NCI-H187 treated with DMSO at 0.1 percent for 48 hours (cell line): ENCODE results near the gene DTX1.
A peak's percentile ranks its signal among the peaks of the same experiment; 100 is the strongest.
"Not testable (repeated sequence)": the region's sequence is repeated elsewhere in the genome, so short reads cannot be mapped to it uniquely, and the experiment has no call there.

Experiments used
- DNase-seq: peaks from one replicate; lab custom pipeline; 2025; lab: John Stamatoyannopoulos, UW

Gene DTX1

DNA sequence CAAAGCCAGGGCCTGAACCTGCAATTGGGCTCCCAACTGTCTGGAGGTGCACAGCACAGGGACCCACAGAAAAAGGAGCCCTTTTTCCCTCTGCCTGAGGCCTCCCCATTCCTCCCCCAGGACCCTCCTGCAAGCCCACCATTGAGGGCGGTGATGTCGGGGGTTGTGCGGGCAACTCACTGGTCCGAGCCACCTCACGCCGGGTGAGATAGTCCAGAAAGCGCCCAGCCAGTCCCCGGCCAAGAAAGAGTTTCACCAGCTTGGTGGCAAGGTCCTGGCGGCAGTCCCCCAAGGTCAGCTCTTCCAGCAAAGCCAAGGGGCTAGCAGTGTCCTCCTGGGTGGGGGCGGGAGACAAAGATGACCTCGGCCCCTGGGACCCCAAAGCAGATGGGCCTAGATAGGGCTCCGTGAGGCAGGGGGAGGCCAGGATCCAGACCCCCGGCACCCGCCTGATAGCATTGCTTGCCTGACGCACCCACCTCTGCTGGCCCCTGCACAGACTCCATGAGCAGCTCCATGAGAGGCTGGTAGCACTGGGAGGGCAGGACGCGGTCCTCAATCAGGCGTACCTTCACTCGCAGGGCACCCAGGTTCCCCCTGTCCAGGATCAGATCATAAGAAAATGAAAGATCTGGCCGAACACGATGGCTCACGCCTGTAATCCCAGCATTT, 59.1 kb downstream of the DTX1 start:
- DNase-seq: no peak

DNA sequence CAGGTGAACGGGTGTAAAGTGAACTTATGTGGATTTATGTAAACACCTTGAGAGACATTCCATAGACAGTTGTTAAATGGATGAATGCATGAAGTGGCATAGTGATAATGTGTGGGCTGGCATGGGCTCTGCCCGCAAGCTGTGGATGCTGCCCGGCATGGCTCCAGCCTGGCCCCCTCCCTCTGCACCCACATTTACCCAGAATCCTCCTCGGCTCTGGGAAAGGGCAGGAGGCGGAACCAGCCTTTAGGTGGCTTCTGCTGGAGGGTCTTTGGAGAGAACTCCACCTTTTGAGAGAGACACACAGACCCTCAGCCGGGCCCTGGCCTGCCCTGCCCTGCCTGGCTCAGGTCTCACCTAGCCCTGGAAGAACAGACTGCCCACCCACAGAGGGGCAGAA, 60.3 kb downstream of the DTX1 start:
- DNase-seq: no peak

DNA sequence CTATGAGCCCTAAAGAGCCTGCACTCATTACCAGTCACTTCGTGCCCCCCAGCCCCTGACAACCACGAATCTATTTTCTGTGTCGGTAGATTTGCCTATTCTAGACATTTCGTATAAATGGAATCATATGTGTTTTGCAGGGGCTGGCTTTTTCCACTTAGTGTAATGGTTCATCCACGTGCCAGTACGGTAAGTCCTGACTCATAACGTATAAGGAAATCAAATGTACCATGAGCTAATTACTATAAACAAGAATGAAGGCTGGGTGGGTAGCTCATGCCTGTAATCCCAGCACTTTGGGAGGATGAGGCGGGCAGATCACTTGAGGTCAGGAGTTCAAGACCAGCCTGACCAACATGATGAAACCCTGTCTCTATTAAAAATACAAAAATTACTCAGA, 61.2 kb downstream of the DTX1 start:
- DNase-seq: not testable (repeated sequence)

DNA sequence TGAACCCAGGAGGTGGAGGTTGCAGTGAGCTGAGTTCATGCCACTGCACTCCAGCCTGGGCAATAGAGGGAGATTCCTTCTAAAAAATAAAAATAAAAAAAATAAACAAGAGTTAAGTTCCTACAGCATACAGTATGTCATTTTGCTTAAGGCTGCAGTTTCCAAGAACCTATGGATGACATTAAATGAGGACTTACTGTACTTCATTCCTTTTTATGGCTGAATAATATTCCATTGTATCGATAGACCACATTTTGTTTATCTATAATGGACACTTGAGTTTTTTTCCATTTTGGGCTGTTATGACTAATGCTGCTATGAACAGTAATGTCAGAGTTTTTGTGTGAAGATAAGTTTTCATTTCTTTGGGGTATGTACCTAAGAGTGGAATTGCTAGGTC, 61.6 kb downstream of the DTX1 start:
- no peak for DNase-seq

DNA sequence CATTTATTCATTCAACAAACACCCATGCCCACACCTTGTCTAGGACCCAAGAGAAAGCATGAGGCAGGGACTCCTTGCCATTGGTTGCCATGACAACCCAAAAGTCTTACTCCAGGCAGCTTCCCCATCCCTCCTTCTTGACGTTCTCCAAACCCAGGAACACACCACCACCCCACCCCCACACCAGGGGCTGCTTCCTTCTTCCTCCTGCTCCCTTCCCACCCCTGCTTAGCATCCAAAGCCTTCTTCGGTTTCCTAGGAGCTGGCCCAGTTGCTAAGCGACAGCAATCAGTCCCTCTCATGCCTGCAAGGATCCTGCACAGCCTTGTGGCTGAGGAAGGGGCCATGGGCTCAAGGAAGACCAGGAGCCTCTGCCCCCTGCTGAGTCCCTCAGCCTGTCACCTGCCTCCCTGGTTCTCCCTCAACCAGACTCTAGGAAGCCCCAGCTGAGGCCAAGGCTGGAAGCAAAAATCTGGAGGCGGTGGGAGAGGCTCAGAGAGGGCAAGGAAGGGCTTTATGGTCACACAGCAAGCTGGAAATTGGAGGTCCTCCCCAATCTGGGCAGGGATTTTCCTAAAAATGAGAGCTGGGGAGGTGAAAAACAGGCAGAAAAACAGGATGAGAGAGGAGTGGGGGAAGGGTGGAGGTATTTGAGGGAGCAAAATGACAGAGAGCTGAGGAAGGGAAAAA, 63.6 kb downstream of the DTX1 start:
- DNase-seq: no peak

- DNase-seq: peak; percentile 42
Measured at GRCh38 chr12:113120670-113121370, 64.3 kb downstream of the DTX1 start.

- DNase-seq: no peak
Measured at GRCh38 chr12:113127791-113128199, 71.3 kb downstream of the DTX1 start.

DNA sequence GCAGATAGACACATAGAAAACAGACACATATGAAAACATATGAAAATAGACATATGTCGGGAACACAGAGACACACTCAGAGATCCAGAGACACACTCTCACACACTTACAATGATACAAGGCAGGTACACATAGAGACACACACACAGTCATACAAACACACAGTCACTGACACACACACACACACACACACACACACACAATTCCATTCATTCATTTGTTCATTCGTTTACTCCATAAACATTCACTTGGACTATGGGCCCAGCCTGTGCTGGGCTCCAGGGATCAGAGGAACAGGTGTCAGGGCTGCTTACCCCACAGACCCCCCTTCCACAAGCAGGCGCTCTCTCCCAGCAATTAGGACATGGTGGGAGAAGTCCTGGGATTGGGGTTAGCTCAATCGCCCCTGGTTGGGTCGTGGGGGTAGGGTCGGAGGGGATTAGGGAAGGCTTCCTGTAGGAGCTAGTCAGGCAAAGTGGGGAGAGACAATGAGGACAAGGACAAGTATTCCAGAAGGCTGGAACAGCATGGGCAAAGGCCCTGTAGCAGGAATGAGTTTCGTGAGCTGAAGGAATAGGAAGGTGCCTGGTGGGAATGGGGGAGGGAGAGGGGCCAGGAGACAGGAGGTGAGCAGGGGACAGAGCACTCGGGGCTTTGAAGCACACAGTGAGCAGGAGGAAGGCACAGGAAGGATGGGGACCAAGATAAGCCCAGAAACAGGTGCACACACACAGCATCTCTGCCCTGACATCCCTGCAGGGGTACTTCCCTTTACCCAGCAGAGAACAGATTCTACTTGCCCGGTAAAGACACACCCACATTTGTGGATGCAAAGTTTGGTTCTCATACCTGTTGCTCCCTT, 72.5 kb downstream of the DTX1 start:
- no peak for DNase-seq

DNA sequence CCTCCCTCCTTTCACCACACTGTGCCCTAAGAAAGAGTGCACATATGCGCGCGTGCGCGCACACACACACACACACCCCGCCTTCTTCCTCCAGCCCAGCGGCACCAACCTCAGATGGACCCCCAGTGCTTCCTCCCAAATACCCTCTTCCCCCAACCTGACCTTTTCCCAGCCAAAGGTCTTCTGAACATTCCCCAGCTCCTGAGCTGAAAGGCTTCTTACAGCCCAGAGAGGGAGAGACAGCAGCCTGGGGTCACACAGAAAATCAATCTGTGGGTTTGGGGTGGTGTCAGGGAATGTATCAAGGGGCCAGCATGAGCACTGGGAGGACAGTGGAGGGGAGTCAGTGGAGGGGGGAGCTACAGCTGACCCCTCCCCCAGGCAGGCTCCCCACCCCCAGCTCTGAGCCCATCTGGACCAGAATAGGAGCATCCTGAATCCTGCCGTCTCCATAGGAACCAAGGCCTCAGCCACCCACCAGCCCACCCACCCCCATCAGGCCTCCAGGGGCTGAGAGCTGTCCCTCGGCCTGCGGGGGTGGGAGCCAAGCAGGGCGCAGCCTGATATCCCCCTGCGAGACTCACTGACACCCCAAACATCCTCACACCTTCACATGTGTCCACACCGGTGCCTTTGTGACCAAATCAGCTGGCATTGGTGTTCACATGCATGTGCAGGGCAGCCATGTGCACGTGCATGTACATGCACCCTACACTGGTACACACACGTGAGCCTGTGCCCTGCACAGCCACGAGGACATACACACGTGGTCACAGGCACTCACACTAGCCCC, 73.3 kb downstream of the DTX1 start:
- DNase-seq: no peak

GRCh38 chr12:113130457-113131135, 74.1 kb downstream of the DTX1 start:
- DNase-seq: no peak

- no peak for DNase-seq
Measured at GRCh38 chr12:113131556-113131955, 75.0 kb downstream of the DTX1 start.

- DNase-seq: no peak
Measured at GRCh38 chr12:113133036-113133435, 76.5 kb downstream of the DTX1 start.

GRCh38 chr12:113133666-113134065, 77.1 kb downstream of the DTX1 start:
- no peak for DNase-seq

DNA sequence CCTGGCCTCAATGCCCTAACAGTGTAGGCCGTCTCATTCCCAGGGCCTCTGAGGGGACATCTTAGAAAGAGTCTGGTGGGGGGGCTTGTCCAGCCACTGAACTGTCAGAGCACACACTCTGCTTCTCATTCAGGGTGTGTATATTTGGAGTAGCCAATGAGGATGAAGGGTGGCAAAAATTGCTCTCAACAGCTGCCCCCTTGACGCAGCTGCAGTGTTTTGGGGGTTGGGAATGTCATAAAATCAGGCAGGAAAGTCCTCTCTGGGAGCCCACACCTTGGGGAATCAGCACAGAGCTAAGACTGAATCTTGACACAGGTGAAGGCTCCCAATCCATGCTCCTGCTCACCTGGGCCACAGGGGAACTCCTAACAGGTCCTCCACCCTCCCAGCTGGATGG, 77.5 kb downstream of the DTX1 start:
- DNase-seq: no peak

DNA sequence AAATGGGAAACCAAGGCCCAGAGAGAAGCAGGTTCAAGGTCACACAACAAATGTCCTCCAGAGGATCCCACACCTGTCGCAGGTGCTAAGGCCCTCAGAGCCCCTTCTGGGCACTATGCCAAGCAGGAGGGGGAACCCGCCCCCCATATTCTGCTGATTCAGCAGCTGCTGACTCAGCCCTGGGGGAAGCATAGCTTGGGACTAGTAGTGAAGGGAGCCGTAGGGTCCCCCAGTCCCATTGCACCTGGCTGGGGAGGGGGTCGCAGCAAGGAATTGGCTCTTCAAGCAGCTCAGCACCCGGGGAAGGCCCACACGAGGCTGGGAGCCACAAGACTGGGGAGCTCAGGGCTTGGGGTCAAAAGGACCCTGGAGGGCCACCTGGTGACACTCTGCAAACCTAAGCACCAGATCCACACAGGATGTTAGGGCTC, 78.0 kb downstream of the DTX1 start:
- DNase-seq: no peak

DNA sequence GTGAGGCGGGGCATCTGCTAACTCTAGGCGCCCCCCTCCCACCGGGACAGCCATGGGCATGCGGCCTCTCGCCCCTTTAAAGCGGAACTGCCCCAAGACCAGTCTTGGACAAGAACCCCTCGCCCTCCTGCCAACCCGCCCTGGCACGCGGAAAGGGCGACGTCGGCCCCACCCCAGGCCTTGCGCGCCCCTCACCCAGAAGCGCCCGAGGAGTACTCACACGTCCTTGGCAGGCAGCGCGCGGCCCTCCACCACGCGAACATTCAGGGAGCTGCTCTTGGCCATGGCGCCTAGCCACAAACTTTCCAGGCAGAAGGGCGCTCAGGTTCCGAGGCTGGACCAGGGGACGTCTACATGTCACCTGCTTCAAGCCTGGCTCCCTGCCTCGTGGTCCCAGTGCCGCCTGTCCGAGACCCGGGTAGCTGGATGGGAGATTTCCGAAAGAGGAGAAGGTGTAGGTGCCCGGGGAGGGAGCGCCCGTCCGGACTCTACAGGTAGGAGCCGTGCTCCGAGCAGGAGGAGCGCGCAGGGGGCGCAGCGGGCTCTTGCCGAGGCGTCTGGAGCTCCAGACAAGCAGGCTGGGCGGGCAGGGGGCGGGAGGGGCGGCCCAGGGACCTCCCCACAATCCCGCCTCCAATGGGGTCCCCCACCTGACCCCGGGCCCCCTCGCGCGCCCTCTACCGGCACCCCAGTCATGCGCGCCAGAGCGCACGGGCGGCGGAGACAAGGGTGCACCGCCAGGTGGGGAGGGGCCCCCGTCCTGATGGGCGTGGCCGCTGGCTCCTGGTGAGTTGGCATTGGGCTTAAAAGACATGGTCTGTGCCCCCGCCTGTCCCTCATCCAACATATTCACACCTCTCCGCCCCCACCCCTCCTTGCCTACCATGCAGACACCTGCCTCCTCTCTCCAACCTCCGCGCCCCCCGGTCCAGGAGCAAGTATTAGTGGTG, 78.9 kb downstream of the DTX1 start, which contains the start of gene RASAL1:
Gene RASAL1 (minus strand): TSS at position 584 of the 950 bp plus-strand sequence. CDS start 299 bp downstream, at position 285.
- no peak for DNase-seq

GRCh38 chr12:113136128-113136989, 79.8 kb downstream of the DTX1 start:
- no peak for DNase-seq

GRCh38 chr12:113136990-113137511, 80.5 kb downstream of the DTX1 start:
- DNase-seq: no peak
